ENCODE measurements around the gene HEATR9.

DNA sequence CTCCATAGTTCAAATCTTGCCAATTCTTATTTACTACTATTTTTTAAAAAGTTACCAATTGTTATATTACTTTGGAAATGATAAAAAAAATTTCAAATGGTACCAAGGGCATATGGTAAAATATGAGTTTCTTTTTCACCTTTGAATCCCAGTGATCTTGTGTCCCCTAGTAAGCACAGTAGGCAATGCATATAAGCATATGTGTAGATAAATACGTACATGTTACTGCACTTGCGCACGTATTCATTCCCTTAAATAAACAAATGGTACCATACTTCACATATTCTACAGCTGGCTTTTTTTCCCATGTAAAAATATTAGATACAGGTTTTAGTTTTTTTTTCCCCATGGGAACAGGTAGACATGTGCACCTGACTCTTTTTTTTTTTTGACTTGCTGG, 27.6 kb downstream of the HEATR9 start:
- TF ChIP-seq, protein P1, sequence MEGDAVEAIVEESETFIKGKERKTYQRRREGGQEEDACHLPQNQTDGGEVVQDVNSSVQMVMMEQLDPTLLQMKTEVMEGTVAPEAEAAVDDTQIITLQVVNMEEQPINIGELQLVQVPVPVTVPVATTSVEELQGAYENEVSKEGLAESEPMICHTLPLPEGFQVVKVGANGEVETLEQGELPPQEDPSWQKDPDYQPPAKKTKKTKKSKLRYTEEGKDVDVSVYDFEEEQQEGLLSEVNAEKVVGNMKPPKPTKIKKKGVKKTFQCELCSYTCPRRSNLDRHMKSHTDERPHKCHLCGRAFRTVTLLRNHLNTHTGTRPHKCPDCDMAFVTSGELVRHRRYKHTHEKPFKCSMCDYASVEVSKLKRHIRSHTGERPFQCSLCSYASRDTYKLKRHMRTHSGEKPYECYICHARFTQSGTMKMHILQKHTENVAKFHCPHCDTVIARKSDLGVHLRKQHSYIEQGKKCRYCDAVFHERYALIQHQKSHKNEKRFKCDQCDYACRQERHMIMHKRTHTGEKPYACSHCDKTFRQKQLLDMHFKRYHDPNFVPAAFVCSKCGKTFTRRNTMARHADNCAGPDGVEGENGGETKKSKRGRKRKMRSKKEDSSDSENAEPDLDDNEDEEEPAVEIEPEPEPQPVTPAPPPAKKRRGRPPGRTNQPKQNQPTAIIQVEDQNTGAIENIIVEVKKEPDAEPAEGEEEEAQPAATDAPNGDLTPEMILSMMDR (IDR thresholded peaks at IDR 0.05) = no peak
- TF ChIP-seq POLR2A (IDR thresholded peaks at IDR 0.05) = no peak
